OCI-LY3 (cell line): ENCODE measurements around the gene MCM3AP.

Source experiments
- H2AFZ ChIP-seq: fragments of 200-600, 300-600 bp; shearing (Covaris generic); 2 replicates; pipeline ENCODE4 v1.6.0; 2014; ENCODE audit warnings: antibody characterized with exemption, low read depth, low read length
- H3K27ac ChIP-seq: fragments of 200-600, 300-600 bp; sonication (generic); 2 replicates; pipeline ENCODE4 v1.5.1; 2014; ENCODE audit warnings: mild to moderate bottlenecking, low read length, moderate library complexity, mixed read lengths
- H3K27me3 ChIP-seq: fragments of 200-600, 300-600 bp; sonication (generic); 2 replicates; pipeline ENCODE4 v1.6.1; 2014; ENCODE audit warnings: low read depth, low read length, mixed read lengths
- H3K36me3 ChIP-seq: fragments of 200-600, 300-600 bp; sonication (generic); replicated peaks from 2 replicates; pipeline ENCODE3; 2014; ENCODE audit warnings: low read depth, low read length, mixed read lengths
- H3K4me1 ChIP-seq: fragments of 300-600, 200-600 bp; sonication (generic); 2 replicates; pipeline ENCODE4 v1.6.1; 2014; ENCODE audit warnings: low read length, mixed read lengths
- H3K4me2 ChIP-seq: fragments of 200-600, 300-600 bp; sonication (generic); 2 replicates; pipeline ENCODE4 v1.6.1; 2014; ENCODE audit warnings: low read length, mixed read lengths
- H3K4me3 ChIP-seq: fragments of 300-600, 200-600 bp; sonication (generic); 2 replicates; pipeline ENCODE4 v1.5.1; 2014; ENCODE audit warnings: antibody characterized with exemption, mild to moderate bottlenecking, low read length, moderate library complexity
- H3K79me2 ChIP-seq: fragments of 300-600, 200-600 bp; shearing (Covaris generic); 2 replicates; pipeline ENCODE4 v1.6.1; 2014; ENCODE audit warnings: mild to moderate bottlenecking, low read length, mixed read lengths
- H3K9ac ChIP-seq: fragments of 300-600, 200-600 bp; shearing (Covaris generic); 2 replicates; pipeline ENCODE4 v1.6.0; 2014; ENCODE audit warnings: mild to moderate bottlenecking, low read length, moderate library complexity
- H3K9me3 ChIP-seq: fragments of 200-600, 300-600 bp; shearing (Covaris generic); 2 replicates; pipeline ENCODE4 v1.6.1; 2014; ENCODE audit warnings: low read length, mixed read lengths; ENCODE audit not compliant: insufficient read depth
- H4K20me1 ChIP-seq: fragments of 200-600, 300-600 bp; sonication (generic); 2 replicates; pipeline ENCODE4 v1.6.1; 2016; ENCODE audit warnings: low read length, mixed read lengths; ENCODE audit not compliant: insufficient read depth
- EZH2phosphoT487 ChIP-seq: fragments of 200-600 bp; shearing (Covaris generic); IDR thresholded peaks from 2 replicates; pipeline ENCODE4 v1.6.1; 2018; ENCODE audit warnings: antibody characterized with exemption, mixed run types, low read depth
- TF ChIP-seq, protein P1 (sequence below): fragments of 200-600, 300-600 bp; sonication (generic); IDR thresholded peaks from 2 replicates; pipeline ENCODE4 v1.5.1; 2014; ENCODE audit warnings: antibody characterized with exemption, low read length, low read depth

MCM3AP gene

DNA sequence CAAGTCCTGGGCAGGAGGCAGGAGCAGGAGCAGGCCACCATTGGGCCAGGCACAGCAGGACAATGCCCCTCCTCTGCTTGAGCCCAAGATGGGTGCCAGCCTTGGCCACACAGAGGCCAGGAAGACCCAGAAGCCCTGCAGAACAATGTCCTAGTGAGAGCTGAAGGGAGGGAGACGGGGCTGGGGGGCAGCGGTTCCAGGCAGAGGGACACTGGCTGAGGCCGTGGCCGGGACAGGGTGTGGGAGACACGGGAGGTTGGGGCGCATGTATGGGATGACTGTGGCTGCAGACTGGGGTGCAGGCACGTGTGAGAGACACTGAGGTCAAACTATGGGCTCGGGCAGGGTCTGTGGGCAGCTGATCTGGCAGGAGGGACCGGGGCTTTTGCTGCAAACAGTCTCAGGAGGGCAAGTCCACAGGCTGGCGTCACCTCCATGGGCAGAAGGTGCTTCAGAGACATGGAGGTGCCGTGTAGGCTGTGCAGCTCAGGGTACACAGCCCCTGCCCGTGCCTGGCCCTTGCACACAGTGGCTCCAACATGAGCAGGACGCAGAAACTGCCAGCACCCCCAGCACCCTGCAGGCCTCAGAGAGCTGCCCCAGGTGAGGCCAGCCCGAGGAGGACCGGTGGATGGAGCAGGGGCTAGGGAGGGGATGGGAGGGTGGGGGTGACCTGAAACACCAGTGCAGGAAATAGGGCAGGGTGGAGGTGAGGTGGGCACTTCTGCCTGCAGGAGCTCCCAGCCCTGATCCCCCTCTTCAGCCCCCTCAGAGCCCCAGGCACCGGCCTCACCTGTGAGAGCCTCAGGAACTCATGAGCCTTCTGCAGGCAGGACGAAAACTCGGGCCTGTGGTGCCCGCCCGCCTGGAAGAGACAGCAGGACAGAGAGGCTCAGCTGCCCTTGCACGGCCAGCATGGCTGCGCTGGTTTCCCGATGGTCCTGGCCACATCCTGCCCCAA is 76.4 kb downstream of the MCM3AP start:
- Histone ChIP-seq H3K27me3 (no peaks in the 10 kb centered on the region), H3K79me2 (no peaks in the 10 kb centered on the region), H2AFZ (no peak overlapping the region), H3K27ac (no peak overlapping the region), H3K4me1 (no peaks in the 10 kb centered on the region), H3K4me2 (no peak overlapping the region), H3K36me3 (peaks cover 17% of the 10 kb centered on the region), H3K9ac (no peak overlapping the region), H4K20me1 (no peaks in the 10 kb centered on the region), H3K9me3 (no peaks in the 10 kb centered on the region), H3K4me3 (no peak overlapping the region)
- TF ChIP-seq, protein P1, sequence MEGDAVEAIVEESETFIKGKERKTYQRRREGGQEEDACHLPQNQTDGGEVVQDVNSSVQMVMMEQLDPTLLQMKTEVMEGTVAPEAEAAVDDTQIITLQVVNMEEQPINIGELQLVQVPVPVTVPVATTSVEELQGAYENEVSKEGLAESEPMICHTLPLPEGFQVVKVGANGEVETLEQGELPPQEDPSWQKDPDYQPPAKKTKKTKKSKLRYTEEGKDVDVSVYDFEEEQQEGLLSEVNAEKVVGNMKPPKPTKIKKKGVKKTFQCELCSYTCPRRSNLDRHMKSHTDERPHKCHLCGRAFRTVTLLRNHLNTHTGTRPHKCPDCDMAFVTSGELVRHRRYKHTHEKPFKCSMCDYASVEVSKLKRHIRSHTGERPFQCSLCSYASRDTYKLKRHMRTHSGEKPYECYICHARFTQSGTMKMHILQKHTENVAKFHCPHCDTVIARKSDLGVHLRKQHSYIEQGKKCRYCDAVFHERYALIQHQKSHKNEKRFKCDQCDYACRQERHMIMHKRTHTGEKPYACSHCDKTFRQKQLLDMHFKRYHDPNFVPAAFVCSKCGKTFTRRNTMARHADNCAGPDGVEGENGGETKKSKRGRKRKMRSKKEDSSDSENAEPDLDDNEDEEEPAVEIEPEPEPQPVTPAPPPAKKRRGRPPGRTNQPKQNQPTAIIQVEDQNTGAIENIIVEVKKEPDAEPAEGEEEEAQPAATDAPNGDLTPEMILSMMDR, result no peak
- no peak for TF ChIP-seq EZH2phosphoT487

DNA sequence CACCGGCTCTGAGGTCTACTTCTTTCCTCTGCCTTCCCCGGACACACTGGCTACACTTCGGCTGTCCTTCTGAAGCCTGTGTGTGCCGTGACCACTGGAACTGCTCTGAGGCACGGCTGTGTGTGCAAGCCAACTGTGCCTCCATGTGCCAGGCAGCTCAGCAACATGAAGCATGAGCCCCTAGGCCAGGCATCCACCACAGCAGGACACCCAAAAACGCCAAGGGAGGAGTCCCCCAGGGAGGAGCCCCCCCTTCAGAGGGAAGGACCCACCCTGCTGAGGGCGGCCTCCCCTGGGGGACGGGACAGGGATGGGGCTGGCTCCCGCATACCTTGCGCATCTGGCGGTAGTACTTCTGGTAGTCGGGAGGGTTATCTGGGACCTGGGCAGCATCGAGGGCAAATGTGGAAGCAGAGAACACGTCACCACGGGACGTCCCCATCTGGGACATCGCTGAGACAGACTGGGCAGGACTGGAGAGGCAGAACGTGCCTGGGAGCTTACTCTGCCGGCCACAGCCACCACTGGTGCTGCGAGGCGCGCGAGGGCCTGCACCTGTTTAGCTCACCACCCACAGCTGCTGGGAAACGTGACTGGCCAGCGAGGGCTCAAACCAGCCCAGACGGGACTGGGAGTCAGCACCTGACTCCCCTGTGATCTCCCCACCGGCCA is 77.4 kb downstream of the MCM3AP start:
- H3K4me1 ChIP-seq, result no peaks in the 10 kb centered on the region
- peaks cover 24% of the 10 kb centered on the region for H3K36me3 ChIP-seq

DNA sequence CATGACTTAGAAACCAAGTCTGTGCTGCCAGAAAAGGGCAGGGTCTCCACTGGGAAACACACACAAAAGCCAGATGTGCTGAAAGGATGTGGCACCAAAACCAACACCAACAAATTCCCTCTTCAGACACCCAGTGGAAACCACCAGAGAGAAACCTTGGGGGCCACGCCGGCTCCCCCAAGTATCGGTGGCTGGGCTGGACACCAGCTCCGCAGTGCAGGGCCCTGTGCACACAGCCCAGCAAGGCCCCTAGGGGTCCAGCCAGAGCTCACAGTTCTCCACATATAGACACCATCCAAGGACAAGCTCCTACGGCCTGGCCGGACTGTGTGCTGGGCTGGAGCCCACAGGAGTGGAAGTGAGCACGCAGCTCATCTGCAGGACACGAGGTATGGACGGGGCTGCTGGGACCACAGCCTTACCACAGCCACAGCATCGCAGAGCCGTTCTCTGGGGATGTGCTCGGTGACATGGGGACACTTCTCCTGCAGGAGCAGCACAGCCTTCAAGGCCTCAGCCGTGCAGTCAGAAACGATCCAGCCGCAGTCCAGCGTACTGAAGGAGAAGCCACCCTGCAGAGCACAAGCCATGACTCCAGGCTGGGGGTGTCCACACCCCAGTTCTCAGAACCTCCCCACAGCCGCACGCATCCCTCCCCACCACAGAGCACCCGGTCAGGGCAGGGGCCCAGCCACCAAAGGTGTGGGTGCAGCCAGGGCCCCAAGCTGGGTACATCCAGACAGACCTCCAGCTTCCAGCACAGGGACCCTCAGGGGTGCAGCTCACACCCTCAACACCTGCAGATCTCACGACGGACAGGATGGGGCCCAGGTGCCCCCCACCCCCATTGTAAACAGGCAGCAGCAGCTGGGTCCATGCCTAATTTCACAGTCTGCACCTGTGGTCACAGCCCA is 78.1 kb downstream of the MCM3AP start:
- H3K9ac ChIP-seq, result no peak overlapping the region
- no peaks in the 10 kb centered on the region for H3K79me2 ChIP-seq
- H3K4me2 ChIP-seq, result no peak overlapping the region
- H3K36me3 ChIP-seq, result peaks cover 29% of the 10 kb centered on the region
- H2AFZ ChIP-seq, result no peak overlapping the region
- no peaks in the 10 kb centered on the region for H3K9me3 ChIP-seq
- H3K27me3 ChIP-seq, result no peaks in the 10 kb centered on the region
- no peaks in the 10 kb centered on the region for H4K20me1 ChIP-seq
- H3K4me1 ChIP-seq, result no peaks in the 10 kb centered on the region
- H3K4me3 ChIP-seq, result no peak overlapping the region
- TF ChIP-seq EZH2phosphoT487, result no peak
- TF ChIP-seq, protein P1, result no peak
- no peak overlapping the region for H3K27ac ChIP-seq

More for the DNA sequence above, 77.4 kb downstream of the MCM3AP start:
- Histone ChIP-seq H2AFZ (no peak overlapping the region), H3K79me2 (no peaks in the 10 kb centered on the region), H3K9ac (no peak overlapping the region), H3K27ac (no peak overlapping the region), H3K4me2 (no peak overlapping the region), H3K9me3 (no peaks in the 10 kb centered on the region), H3K27me3 (no peaks in the 10 kb centered on the region), H3K4me3 (no peak overlapping the region), H4K20me1 (no peaks in the 10 kb centered on the region)
- TF ChIP-seq, protein P1, result no peak
- TF ChIP-seq EZH2phosphoT487, result no peak
